Activated CD8-positive, alpha-beta T cell treated with anti-CD3 and anti-CD28 coated beads for 36 hours (primary cell): Measurements from ENCODE around the gene COL4A3. TPM values are rescaled to one million over a fixed set of nuclear protein-coding genes. Genes with fewer than 3 reads are reported as not detected.

Experiments used
- ATAC-seq: fragments of 200-7000 bp; cut with Tn5 transposase; one replicate; pipeline ENCODE4 v1.10.0; 2021; ENCODE audit warnings: mild to moderate bottlenecking, moderate library complexity
- CTCF ChIA-PET: fragments of 350-600 bp; sonication (Branson Sonifier 250); formaldehyde crosslinking; loops from one replicate; lab custom pipeline; 2021; ENCODE audit warnings: antibody characterized with exemption; lab: Charles Lee
- POLR2A ChIA-PET: fragments of 350-600 bp; sonication (Branson Sonifier 250); formaldehyde crosslinking; loops from one replicate; lab custom pipeline; 2021; ENCODE audit warnings: antibody characterized with exemption; lab: Charles Lee
- DNase-seq: peaks from one replicate; pipeline ENCODE4 v3.0.0-alpha.2; 2020
- H3K27ac Mint-ChIP-seq: one replicate; pipeline ENCODE4 v1.8.0; 2021; ENCODE audit warnings: mild to moderate bottlenecking, mixed read lengths
- H3K27me3 Mint-ChIP-seq: one replicate; pipeline ENCODE4 v1.8.0; 2021; ENCODE audit warnings: mixed read lengths
- H3K36me3 Mint-ChIP-seq: one replicate; pipeline ENCODE4 v1.8.0; 2021; ENCODE audit warnings: low read depth, mixed read lengths
- H3K4me1 Mint-ChIP-seq: one replicate; pipeline ENCODE4 v1.8.0; 2021; ENCODE audit warnings: low read depth, mixed read lengths
- H3K4me3 Mint-ChIP-seq: one replicate; pipeline ENCODE4 v1.8.0; 2021; ENCODE audit warnings: mild to moderate bottlenecking, moderate library complexity, mixed read lengths
- H3K9me3 Mint-ChIP-seq: one replicate; pipeline ENCODE4 v1.8.0; 2021; ENCODE audit warnings: mixed read lengths
- intact Hi-C: fragments of 100-400 bp; cut with micrococcal nuclease; formaldehyde crosslinking; loops from one replicate; pipeline ENCODE4 v1.10.0; 2022
- total RNA-seq, 2 experiments: library from RNA; stranded (reverse); gene quantifications; one replicate each; pipeline ENCODE4 v1.2.3, GENCODE V29; 2021
- TF ChIP-seq, protein P1 (sequence below): fragments of 200-600 bp; IDR thresholded peaks from one replicate; pipeline ENCODE4 v1.8.0; 2022; ENCODE audit warnings: antibody characterized with exemption, mild to moderate bottlenecking

COL4A3 gene
- total RNA-seq, 2 experiments from 2014 or later = not detected

DNA sequence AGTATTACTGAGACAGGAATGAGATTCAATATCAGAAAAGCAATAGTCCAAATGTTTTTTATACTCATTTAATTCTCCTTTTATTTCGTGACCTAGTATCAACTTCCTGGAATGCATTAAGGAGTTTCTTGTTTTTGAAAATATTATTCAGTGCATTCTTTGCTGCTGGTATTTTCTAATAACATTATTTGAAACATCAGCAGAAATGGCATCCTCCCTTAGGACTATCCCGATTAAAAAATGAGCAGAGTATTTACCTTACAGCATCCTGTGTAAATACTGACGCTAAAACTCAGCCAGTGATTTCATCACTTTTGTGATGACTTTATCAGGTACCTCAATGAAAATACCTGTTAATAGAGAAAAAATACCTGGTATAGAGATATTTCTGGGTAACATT, 16.3 kb downstream of the COL4A3 start:
- intact Hi-C loops = no loop called here
- Mint-ChIP-seq H3K4me3 (no peak overlapping the region), H3K9me3 (no peaks in the 10 kb centered on the region), H3K4me1 (no peaks in the 10 kb centered on the region), H3K27me3 (peaks cover 2% of the 10 kb centered on the region), H3K27ac (no peak overlapping the region), H3K36me3 (no peaks in the 10 kb centered on the region)
- ChIA-PET POLR2A (no interaction called here), CTCF (no interaction called here)
- TF ChIP-seq, protein P1, sequence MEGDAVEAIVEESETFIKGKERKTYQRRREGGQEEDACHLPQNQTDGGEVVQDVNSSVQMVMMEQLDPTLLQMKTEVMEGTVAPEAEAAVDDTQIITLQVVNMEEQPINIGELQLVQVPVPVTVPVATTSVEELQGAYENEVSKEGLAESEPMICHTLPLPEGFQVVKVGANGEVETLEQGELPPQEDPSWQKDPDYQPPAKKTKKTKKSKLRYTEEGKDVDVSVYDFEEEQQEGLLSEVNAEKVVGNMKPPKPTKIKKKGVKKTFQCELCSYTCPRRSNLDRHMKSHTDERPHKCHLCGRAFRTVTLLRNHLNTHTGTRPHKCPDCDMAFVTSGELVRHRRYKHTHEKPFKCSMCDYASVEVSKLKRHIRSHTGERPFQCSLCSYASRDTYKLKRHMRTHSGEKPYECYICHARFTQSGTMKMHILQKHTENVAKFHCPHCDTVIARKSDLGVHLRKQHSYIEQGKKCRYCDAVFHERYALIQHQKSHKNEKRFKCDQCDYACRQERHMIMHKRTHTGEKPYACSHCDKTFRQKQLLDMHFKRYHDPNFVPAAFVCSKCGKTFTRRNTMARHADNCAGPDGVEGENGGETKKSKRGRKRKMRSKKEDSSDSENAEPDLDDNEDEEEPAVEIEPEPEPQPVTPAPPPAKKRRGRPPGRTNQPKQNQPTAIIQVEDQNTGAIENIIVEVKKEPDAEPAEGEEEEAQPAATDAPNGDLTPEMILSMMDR = no peak
- DNase-seq = no peak
- ATAC-seq = no peak

DNA sequence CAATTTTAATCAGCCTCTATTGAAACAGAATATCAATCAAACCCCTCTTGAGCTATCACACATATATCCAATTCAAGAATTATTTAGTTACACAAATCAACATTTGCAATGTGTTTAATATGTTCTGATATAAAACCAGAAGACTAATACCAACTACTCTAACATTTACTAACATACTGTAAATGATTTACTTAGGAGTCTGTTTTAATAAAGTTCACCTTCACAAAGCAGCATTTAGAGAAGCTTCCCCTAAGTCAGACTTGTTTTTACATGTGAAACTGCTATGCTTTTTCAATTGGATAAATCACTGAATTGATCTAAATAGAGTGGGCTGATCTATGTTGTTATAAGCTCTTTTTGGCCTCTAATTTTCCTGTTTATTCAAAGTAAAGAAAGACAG, 18.3 kb downstream of the COL4A3 start:
- TF ChIP-seq, protein P1 = no peak
- ChIA-PET POLR2A (no interaction called here), CTCF (interaction anchor here (1.7 kb wide), 1 partner anchor 55 kb away, joined by 9 read pairs; no protein-coding TSS in a partner anchor)
- H3K4me1 Mint-ChIP-seq = no peaks in the 10 kb centered on the region
- peaks cover 6% of the 10 kb centered on the region for H3K27me3 Mint-ChIP-seq
- no peak overlapping the region for H3K4me3 Mint-ChIP-seq
- no peaks in the 10 kb centered on the region for H3K36me3 Mint-ChIP-seq
- intact Hi-C loops = no loop called here
- DNase-seq (no peak), ATAC-seq (no peak)
- no peak overlapping the region for H3K27ac Mint-ChIP-seq
- no peaks in the 10 kb centered on the region for H3K9me3 Mint-ChIP-seq

- H3K36me3 Mint-ChIP-seq = no peaks in the 10 kb centered on the region
- H3K27me3 Mint-ChIP-seq = peaks cover 8% of the 10 kb centered on the region
- no peak for ATAC-seq
- no peak overlapping the region for H3K4me3 Mint-ChIP-seq
- intact Hi-C loops = no loop called here
- H3K27ac Mint-ChIP-seq = no peak overlapping the region
- ChIA-PET POLR2A (no interaction called here), CTCF (interaction anchor here (1.7 kb wide), 1 partner anchor 54 kb away, joined by 9 read pairs; no protein-coding TSS in a partner anchor)
- TF ChIP-seq, protein P1 = no peak
- no peaks in the 10 kb centered on the region for H3K9me3 Mint-ChIP-seq
- no peak for DNase-seq
- no peaks in the 10 kb centered on the region for H3K4me1 Mint-ChIP-seq
Measured at GRCh38 chr2:227183657-227184367, 19.4 kb downstream of the COL4A3 start.

GRCh38 chr2:227185615-227186232, 21.3 kb downstream of the COL4A3 start:
- TF ChIP-seq, protein P1 = no peak
- intact Hi-C loops = no loop called here
- H3K4me1 Mint-ChIP-seq = no peaks in the 10 kb centered on the region
- peaks cover 18% of the 10 kb centered on the region for H3K27me3 Mint-ChIP-seq
- H3K9me3 Mint-ChIP-seq = no peaks in the 10 kb centered on the region
- ChIA-PET CTCF (no interaction called here), POLR2A (no interaction called here)
- DNase-seq = no peak
- no peak overlapping the region for H3K4me3 Mint-ChIP-seq
- ATAC-seq = no peak
- H3K27ac Mint-ChIP-seq = no peak overlapping the region
- H3K36me3 Mint-ChIP-seq = no peaks in the 10 kb centered on the region

DNA sequence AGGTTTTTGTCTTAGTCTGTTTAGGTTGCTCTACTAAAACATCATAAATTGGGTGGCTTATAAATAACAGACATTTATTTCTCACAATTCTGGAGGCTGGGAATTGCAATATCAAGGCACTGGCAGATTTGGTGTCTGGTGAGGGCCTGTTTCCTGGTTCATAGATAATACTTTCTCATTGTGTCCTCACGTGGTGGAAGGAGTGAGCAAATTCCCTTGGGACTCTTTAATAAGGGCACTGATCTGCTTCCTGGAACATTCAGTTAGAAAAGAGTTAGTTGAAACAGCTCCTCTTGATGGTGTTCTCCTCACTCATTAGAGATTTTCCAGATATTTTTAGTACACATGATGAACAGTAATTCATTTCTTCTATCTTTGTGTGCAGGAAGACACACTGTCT, 22.3 kb downstream of the COL4A3 start:
- ATAC-seq = no peak
- intact Hi-C loops = no loop called here
- Mint-ChIP-seq H3K36me3 (no peaks in the 10 kb centered on the region), H3K9me3 (no peaks in the 10 kb centered on the region), H3K4me3 (no peak overlapping the region), H3K27me3 (peaks cover 18% of the 10 kb centered on the region), H3K27ac (no peak overlapping the region), H3K4me1 (no peaks in the 10 kb centered on the region)
- POLR2A ChIA-PET = no interaction called here
- CTCF ChIA-PET = no interaction called here
- TF ChIP-seq, protein P1 = no peak
- DNase-seq = no peak
